GM19240 (cell line): Measurements from ENCODE around the gene OR7G1.

Experiments used
- DNase-seq: peaks from one replicate; pipeline ENCODE4 v3.0.0; 2011; ENCODE audit warnings: low spot score; ENCODE audit not compliant: insufficient read length

Gene OR7G1

GRCh38 chr19:9115307-9115813 is at the start of gene OR7G1:
OR7G1 (minus strand) TSS chr19:9115763; CDS start chr19:9115763, 0 bp downstream.
- DNase-seq, result no peak

- DNase-seq, result no peak
Observed at GRCh38 chr19:9165261-9165660, 49.7 kb upstream of the OR7G1 start.

- DNase-seq, result no peak
Observed at GRCh38 chr19:9161427-9161826, 45.9 kb upstream of the OR7G1 start.

- no peak for DNase-seq
Observed at GRCh38 chr19:9159891-9160290, 44.3 kb upstream of the OR7G1 start.

- no peak for DNase-seq
Observed at GRCh38 chr19:9156304-9156703, 40.7 kb upstream of the OR7G1 start.

DNA sequence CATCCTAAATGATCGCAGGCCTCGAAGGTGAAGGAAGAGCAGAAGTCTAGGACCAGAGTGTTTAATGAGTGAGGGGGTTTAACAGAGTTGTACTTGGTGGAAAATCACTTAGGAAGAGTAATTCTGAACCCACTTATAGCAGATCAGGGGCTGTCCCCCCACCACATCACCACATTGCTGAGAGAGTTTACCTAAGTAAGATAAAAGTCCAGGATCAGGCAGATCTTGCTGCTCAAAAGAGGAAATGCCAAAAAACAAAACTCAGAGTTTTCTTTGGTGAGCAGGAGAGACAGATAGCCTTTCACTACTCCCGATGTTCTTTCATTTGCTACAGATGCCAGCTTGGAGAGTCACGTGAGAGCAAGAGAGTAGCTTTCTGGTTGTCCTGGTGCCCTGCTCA is 40.0 kb upstream of the OR7G1 start:
- no peak for DNase-seq

GRCh38 chr19:9151367-9151766 is 35.8 kb upstream of the OR7G1 start:
- no peak for DNase-seq

- no peak for DNase-seq
Observed at GRCh38 chr19:9150650-9151049, 35.1 kb upstream of the OR7G1 start.

DNA sequence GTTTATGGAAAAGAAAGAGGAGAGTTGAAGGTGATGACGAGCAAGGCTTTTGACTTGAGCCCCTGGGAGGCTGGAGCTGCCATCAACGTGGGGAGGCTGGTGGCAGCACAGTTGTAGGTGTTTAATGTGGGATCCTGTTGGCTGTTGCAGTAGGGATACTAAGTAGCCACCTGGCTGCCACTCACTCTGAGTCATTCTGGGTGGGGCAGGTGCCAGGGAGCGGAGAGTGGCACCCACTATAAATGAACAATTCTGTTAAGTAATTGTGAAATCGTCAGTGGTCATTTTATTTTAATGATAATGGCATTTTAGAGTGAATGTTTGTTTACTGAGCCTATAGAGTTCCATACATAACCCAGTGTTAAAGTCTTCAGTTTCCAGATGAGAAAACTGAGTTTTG is 34.4 kb upstream of the OR7G1 start:
- no peak for DNase-seq

- DNase-seq, result no peak
Observed at GRCh38 chr19:9148697-9149096, 33.1 kb upstream of the OR7G1 start.

DNA sequence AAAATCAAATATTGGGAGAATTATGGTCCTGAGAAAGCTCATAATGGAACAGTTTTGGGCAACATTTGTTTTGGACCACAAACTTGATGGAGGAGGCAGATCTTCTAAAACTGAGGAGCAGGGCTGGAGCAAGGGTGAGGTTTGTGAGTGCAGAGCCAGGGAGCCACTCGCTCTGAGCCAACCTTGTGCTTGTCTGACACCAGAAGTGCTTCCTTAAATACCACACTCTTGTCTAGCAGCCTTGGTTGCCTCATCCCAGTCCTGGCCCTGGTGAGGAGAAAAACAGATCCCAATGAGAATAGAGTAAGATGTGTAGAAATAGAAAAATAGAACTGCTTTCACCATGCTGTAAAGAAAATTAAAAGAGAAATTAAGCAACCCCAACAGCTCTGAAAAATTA is 31.3 kb upstream of the OR7G1 start:
- no peak for DNase-seq

DNA sequence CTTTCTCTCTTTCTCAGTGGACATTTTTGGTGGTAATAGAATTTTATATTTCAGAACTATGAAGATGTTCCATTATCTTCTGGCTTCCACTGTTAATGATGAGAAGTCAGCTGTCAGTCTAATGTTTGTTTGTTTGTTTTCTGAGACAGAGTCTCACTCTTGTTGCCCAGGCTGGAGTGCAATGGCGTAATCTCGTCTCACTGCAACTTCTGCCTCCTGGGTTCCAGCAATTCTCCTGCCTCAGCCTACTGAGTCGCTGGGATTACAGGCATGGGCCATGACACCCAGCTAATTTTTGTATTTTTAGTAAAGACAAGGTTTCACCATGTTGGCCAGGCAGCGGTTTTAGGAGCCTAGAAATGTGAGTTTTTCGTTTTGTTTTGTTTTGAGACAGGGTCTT is 29.4 kb upstream of the OR7G1 start:
- no peak for DNase-seq

DNA sequence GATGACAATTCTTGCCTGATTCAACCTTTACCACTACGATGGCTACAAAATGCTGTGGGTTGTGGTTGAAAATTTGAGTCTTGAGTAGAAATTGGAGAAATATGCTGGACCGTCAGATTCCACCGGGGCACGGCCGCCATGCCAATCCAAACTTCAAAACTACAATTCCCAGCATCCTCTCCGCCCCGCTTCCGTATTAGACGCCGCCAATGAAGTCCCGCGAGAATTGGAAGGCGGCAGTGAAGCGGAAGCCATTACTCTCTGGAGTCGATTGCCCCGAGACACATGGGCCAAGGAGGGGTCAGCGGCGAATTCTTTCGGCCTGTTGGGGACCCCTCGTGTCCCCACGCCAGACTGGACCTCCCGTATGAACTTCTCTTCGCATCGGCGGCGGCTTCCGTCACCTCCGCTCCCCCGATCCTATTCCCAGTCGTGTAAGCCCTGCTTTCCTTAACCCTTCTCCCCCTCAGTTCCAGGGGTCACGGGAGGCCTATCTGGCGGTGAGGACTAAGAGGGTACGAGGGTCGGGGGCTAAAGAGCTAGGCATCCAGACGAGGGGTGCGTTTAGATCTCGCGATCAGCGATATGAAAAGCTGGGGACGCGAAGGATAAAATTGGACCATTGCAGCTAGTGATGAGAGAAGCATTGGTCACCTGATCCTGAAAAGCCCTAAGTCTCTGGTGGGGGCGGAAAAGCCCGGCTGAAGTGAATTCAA is 24.8 kb upstream of the OR7G1 start, which contains the start of gene ZNF317:
Gene ZNF317 (plus strand): TSS at position 239 of the 716 bp plus-strand sequence. CDS start 15,620 bp downstream, outside the sequence.
- peak; percentile 87 for DNase-seq

- no peak for DNase-seq
Observed at GRCh38 chr19:9139609-9140158, 24.1 kb upstream of the OR7G1 start.

GRCh38 chr19:9132422-9132821 is 16.9 kb upstream of the OR7G1 start:
- DNase-seq, result no peak

DNA sequence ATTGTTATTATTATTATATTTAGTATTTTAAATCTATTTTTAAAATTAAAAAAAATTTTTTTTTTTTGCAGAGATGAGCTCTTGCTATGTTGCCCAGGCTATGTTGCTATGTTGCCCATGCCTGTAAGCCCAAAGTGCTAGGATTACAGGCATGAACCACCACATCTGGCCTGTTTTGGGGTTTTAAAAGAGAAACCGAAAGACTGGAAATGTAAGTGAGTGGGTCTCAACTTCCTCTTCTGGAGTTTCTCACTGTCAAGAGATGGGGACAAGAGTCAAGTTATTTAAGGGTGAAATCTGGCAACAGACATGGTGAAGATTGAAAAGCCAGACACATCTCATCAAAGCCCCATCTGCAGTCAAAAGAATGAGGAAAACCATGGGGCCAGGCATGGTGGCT is 15.4 kb upstream of the OR7G1 start:
- DNase-seq, result no peak

GRCh38 chr19:9128171-9128570 is 12.6 kb upstream of the OR7G1 start:
- no peak for DNase-seq

GRCh38 chr19:9126900-9127405 is 11.4 kb upstream of the OR7G1 start, which contains the start of gene OR7G3:
OR7G3 (minus strand) TSS chr19:9126950; CDS start chr19:9126950, 0 bp downstream.
- no peak for DNase-seq

- no peak for DNase-seq
Observed at GRCh38 chr19:9116547-9116946, 984 bp upstream of the OR7G1 start.

- no peak for DNase-seq
Observed at GRCh38 chr19:9109959-9110358, 5.6 kb downstream of the OR7G1 start.

DNA sequence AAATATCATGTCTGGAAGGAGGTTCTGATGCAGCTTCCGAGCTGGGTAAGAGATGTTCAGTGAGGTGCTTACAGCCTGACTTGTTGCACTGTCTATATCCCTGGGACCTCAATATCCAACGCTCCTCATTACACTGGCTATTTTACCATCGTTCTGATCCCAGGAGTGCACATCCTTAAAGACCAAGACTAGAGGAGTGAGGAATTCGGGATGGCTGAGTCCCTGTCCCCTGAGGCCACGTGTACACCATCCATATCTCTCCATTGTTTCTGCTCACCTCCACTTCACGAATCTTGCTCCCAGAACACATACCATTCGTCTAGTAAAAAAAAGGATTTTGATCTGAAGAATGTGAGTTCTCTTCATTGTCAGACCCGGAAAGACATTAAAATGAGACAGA is 8.2 kb downstream of the OR7G1 start, which contains the start of gene OR7G2:
Gene OR7G2 (minus strand): TSS at position 101 of the 400 bp plus-strand sequence. CDS start 4,232 bp downstream, outside the sequence.
- DNase-seq, result no peak

GRCh38 chr19:9086761-9087160 is 28.8 kb downstream of the OR7G1 start, which contains the start of gene OR1M1:
OR1M1 (plus strand) TSS chr19:9087061; CDS start chr19:9093245, 6,184 bp downstream.
- DNase-seq, result no peak
